Mesenchymal stem cell (in vitro differentiated cells and primary cell): ENCODE data around the gene TRMU.

ENCODE experiments used
- DNase-seq: peaks from one replicate; pipeline ENCODE4 v3.0.0-alpha.2; 2013
- H2AFZ ChIP-seq: one replicate; pipeline ENCODE4 v1.6.1; 2013; ENCODE audit warnings: low read depth, mild to moderate bottlenecking, control low read depth, inconsistent platforms, low read length, moderate library complexity
- H2AK5ac ChIP-seq: 2 replicates; pipeline ENCODE4 v1.6.1; 2013; ENCODE audit warnings: low read length, moderate library complexity, mild to moderate bottlenecking, inconsistent platforms; ENCODE audit not compliant: severe bottlenecking
- H2BK120ac ChIP-seq: one replicate; pipeline ENCODE4 v1.6.1; 2013; ENCODE audit warnings: low read depth, mild to moderate bottlenecking, inconsistent platforms, low read length, moderate library complexity
- H2BK12ac ChIP-seq, 2 experiments: one replicate each; pipeline ENCODE4 v1.6.1; 2013; ENCODE audit warnings: inconsistent platforms in 2 of 2, low read length in 2 of 2, mild to moderate bottlenecking in 2 of 2, moderate library complexity in 2 of 2, control low read depth in 1 of 2
- H2BK15ac ChIP-seq: one replicate; pipeline ENCODE4 v1.6.1; 2013; ENCODE audit warnings: mild to moderate bottlenecking, low read depth, inconsistent platforms; ENCODE audit not compliant: poor library complexity, severe bottlenecking
- H2BK5ac ChIP-seq: 2 replicates; pipeline ENCODE4 v1.6.1; 2013; ENCODE audit warnings: low read depth, mild to moderate bottlenecking, low read length, control low read depth, inconsistent platforms; ENCODE audit not compliant: poor library complexity, severe bottlenecking
- H3K14ac ChIP-seq, 2 experiments: one replicate each; pipeline ENCODE4 v1.6.1; 2013; ENCODE audit warnings: inconsistent platforms in 2 of 2, low read length in 2 of 2, control low read depth in 1 of 2, mild to moderate bottlenecking in 1 of 2, moderate library complexity in 1 of 2
- H3K18ac ChIP-seq, 2 experiments: one replicate each; pipeline ENCODE4 v1.6.1; 2013; ENCODE audit warnings: inconsistent platforms in 2 of 2, low read length in 2 of 2, control low read depth in 1 of 2, low read depth in 1 of 2, mild to moderate bottlenecking in 1 of 2
- H3K23ac ChIP-seq, 2 experiments: one replicate each; pipeline ENCODE4 v1.6.1; 2013; ENCODE audit warnings: inconsistent platforms in 2 of 2, low read length in 2 of 2, mild to moderate bottlenecking in 2 of 2, moderate library complexity in 2 of 2, control low read depth in 1 of 2
- H3K27ac ChIP-seq: 2 replicates; pipeline ENCODE4 v1.5.1; 2013; ENCODE audit warnings: mild to moderate bottlenecking, moderate library complexity, low read length, control low read depth, inconsistent platforms; ENCODE audit not compliant: poor library complexity, severe bottlenecking
- H3K27me3 ChIP-seq, 2 experiments: 2 replicates each; pipeline versions ENCODE4 v1.6.1 to v1.7.0; 2013; ENCODE audit warnings: low read length in 2 of 2, mild to moderate bottlenecking in 2 of 2, moderate library complexity in 2 of 2, control low read depth in 1 of 2, inconsistent platforms in 1 of 2; ENCODE audit not compliant: control insufficient read depth in 1 of 2, insufficient read depth in 1 of 2
- H3K36me3 ChIP-seq, 2 experiments: 2 replicates each; pipeline versions ENCODE4 v1.6.1 to v1.7.0; 2013; ENCODE audit warnings: low read length in 2 of 2, control low read depth in 1 of 2, inconsistent platforms in 1 of 2, low read depth in 1 of 2, mild to moderate bottlenecking in 1 of 2; ENCODE audit not compliant: insufficient read depth in 2 of 2, control insufficient read depth in 1 of 2
- H3K4ac ChIP-seq, 2 experiments: one replicate each; pipeline ENCODE4 v1.6.1; 2013; ENCODE audit warnings: inconsistent platforms in 2 of 2, low read length in 2 of 2, mild to moderate bottlenecking in 2 of 2, moderate library complexity in 2 of 2, control low read depth in 1 of 2, low read depth in 1 of 2
- H3K4me1 ChIP-seq: 2 replicates; pipeline ENCODE4 v1.6.1; 2013; ENCODE audit warnings: low read depth, low read length, control low read depth; ENCODE audit not compliant: control insufficient read depth, insufficient read depth
- H3K4me2 ChIP-seq: 2 replicates; pipeline ENCODE4 v1.6.1; 2013; ENCODE audit warnings: low read length, mild to moderate bottlenecking, inconsistent platforms; ENCODE audit not compliant: poor library complexity, severe bottlenecking
- H3K4me3 ChIP-seq, 2 experiments: 2 replicates each; pipeline versions ENCODE4 v1.5.1 to v1.7.0; 2013; ENCODE audit warnings: low read length in 2 of 2, mild to moderate bottlenecking in 2 of 2, control low read depth in 1 of 2, low read depth in 1 of 2; ENCODE audit not compliant: insufficient read depth in 1 of 2
- H3K79me1 ChIP-seq: replicated peaks from 2 replicates; pipeline ENCODE4 v1.6.1; 2013; ENCODE audit warnings: mild to moderate bottlenecking, control low read depth, low read length, inconsistent platforms; ENCODE audit not compliant: poor library complexity, severe bottlenecking
- H3K9ac ChIP-seq: 2 replicates; pipeline ENCODE4 v1.7.0; 2013; ENCODE audit warnings: mild to moderate bottlenecking, low read length, moderate library complexity
- H3K9me3 ChIP-seq: 2 replicates; pipeline ENCODE4 v1.7.0; 2013; ENCODE audit warnings: mild to moderate bottlenecking, low read length; ENCODE audit not compliant: control insufficient read depth
- H4K8ac ChIP-seq: one replicate; pipeline ENCODE4 v1.6.1; 2013; ENCODE audit warnings: inconsistent platforms, mild to moderate bottlenecking, low read length, moderate library complexity
- H4K91ac ChIP-seq: one replicate; pipeline ENCODE4 v1.6.1; 2013; ENCODE audit warnings: mild to moderate bottlenecking, low read length, inconsistent platforms
- WGBS: methylation state at CpG from one replicate; pipeline ENCODE4 v1.1.7; 2013; ENCODE audit warnings: mixed read lengths; 5-methylcytosine and 5-hydroxymethylcytosine counted together

TRMU gene

GRCh38 chr22:46347646-46348045, 12.1 kb downstream of the TRMU start:
- H3K14ac ChIP-seq: no peak overlapping the region
- 93% methylated on average over 12 of the region's 12 CpGs for WGBS
- no peak overlapping the region for H3K18ac ChIP-seq
- H3K9ac ChIP-seq: no peak overlapping the region
- H3K4ac ChIP-seq: no peak overlapping the region
- H2BK120ac ChIP-seq: no peak overlapping the region
- H3K27me3 ChIP-seq: no peaks in the 10 kb centered on the region
- H2AK5ac ChIP-seq: no peak overlapping the region
- peaks cover 5% of the 10 kb centered on the region for H3K4me1 ChIP-seq
- H3K27ac ChIP-seq: no peak overlapping the region
- peaks cover 72 to 99% of the 10 kb centered on the region in 2 experiments for H3K36me3 ChIP-seq
- H2BK15ac ChIP-seq: no peak overlapping the region
- no peak overlapping the region for H2BK5ac ChIP-seq
- H3K4me3 ChIP-seq: no peak overlapping the region
- H3K79me1 ChIP-seq: peaks cover 54% of the 10 kb centered on the region
- H2AFZ ChIP-seq: no peak overlapping the region
- no peak overlapping the region for H4K8ac ChIP-seq
- no peak for DNase-seq
- H3K4me2 ChIP-seq: no peak overlapping the region
- H3K23ac ChIP-seq: no peak overlapping the region
- no peaks in the 10 kb centered on the region for H3K9me3 ChIP-seq
- no peak overlapping the region for H2BK12ac ChIP-seq
- no peak overlapping the region for H4K91ac ChIP-seq

- Histone ChIP-seq H2BK12ac (no peak overlapping the region), H2AFZ (no peak overlapping the region), H3K27ac (no peak overlapping the region), H3K4me3 (no peak overlapping the region), H3K4ac (no peak overlapping the region), H3K18ac (no peak overlapping the region), H3K23ac (no peak overlapping the region), H4K8ac (no peak overlapping the region), H2BK15ac (no peak overlapping the region), H3K14ac (no peak overlapping the region), H2BK5ac (no peak overlapping the region), H2BK120ac (no peak overlapping the region), H3K4me2 (no peak overlapping the region), H3K36me3 (peaks cover 76 to 99% of the 10 kb centered on the region in 2 experiments), H3K9me3 (no peaks in the 10 kb centered on the region), H2AK5ac (no peak overlapping the region), H3K27me3 (no peaks in the 10 kb centered on the region), H3K79me1 (peaks cover 51% of the 10 kb centered on the region), H3K4me1 (peaks cover 11% of the 10 kb centered on the region), H3K9ac (no peak overlapping the region), H4K91ac (no peak overlapping the region)
- DNase-seq: no peak
- 99% methylated on average over 15 of the region's 15 CpGs for WGBS
Observed at GRCh38 chr22:46348099-46348695, 12.7 kb downstream of the TRMU start.

- Histone ChIP-seq H2BK120ac (no peak overlapping the region), H3K4me3 (no peak overlapping the region), H3K18ac (no peak overlapping the region), H2BK5ac (no peak overlapping the region), H3K36me3 (peaks cover 80 to 99% of the 10 kb centered on the region in 2 experiments), H3K4me1 (peaks cover 21% of the 10 kb centered on the region), H3K27me3 (no peaks in the 10 kb centered on the region), H3K23ac (no peak overlapping the region), H3K79me1 (peaks cover 53% of the 10 kb centered on the region), H2BK12ac (no peak overlapping the region), H3K9ac (no peak overlapping the region), H3K27ac (no peak overlapping the region), H3K14ac (no peak overlapping the region), H4K8ac (no peak overlapping the region), H2AK5ac (no peak overlapping the region), H3K4ac (no peak overlapping the region), H4K91ac (no peak overlapping the region), H3K4me2 (no peak overlapping the region), H2AFZ (no peak overlapping the region), H3K9me3 (no peaks in the 10 kb centered on the region), H2BK15ac (no peak overlapping the region)
- DNase-seq: no peak
- 93% methylated on average over 18 of the region's 18 CpGs for WGBS
Observed at GRCh38 chr22:46349238-46349637, 13.7 kb downstream of the TRMU start.

- Histone ChIP-seq H3K9me3 (no peaks in the 10 kb centered on the region), H3K36me3 (peaks cover 80 to 99% of the 10 kb centered on the region in 2 experiments), H2AK5ac (no peak overlapping the region), H2BK5ac (no peak overlapping the region), H3K23ac (no peak overlapping the region), H3K14ac (no peak overlapping the region), H3K4me2 (no peak overlapping the region), H2AFZ (no peak overlapping the region), H3K79me1 (peaks cover 51% of the 10 kb centered on the region), H3K9ac (no peak overlapping the region), H4K91ac (no peak overlapping the region), H2BK120ac (no peak overlapping the region), H3K4me3 (no peak overlapping the region), H3K18ac (no peak overlapping the region), H4K8ac (no peak overlapping the region), H2BK15ac (no peak overlapping the region), H3K27ac (no peak overlapping the region), H3K27me3 (no peaks in the 10 kb centered on the region), H2BK12ac (no peak overlapping the region), H3K4ac (no peak overlapping the region), H3K4me1 (peaks cover 22% of the 10 kb centered on the region)
- DNase-seq: no peak
- 91% methylated on average over 6 of the region's 6 CpGs for WGBS
Observed at GRCh38 chr22:46349681-46350080, 14.2 kb downstream of the TRMU start.
